Activated CD8-positive, alpha-beta memory T cell treated with anti-CD3 and anti-CD28 coated beads, Interleukin-2, amount 10 ng/mL, durations not matched to agents 7 days and 5 days (primary cell): ENCODE results near the gene LASP1NB. TPM values are rescaled to one million over a fixed set of nuclear protein-coding genes. Genes with fewer than 3 reads are reported as not detected.
A peak's percentile ranks its signal among the peaks of the same experiment; 100 is the strongest.
"Not testable (repeated sequence)": the region's sequence is repeated elsewhere in the genome, so short reads cannot be mapped to it uniquely, and the experiment has no call there.

Source experiments
- ATAC-seq: fragments of 150-1000 bp; cut with Tn5 transposase; one replicate; pipeline ENCODE4 v1.10.0; 2021; ENCODE audit warnings: moderate library complexity
- CTCF ChIA-PET: fragments of 350-600 bp; sonication (Branson Sonifier 250); formaldehyde crosslinking; loops from one replicate; lab custom pipeline; 2021; ENCODE audit warnings: antibody characterized with exemption; lab: Charles Lee
- DNase-seq: peaks from one replicate; pipeline ENCODE4 v3.0.0-alpha.2; 2020
- H3K27ac Mint-ChIP-seq: one replicate; pipeline ENCODE4 v1.8.0; 2021; ENCODE audit warnings: mild to moderate bottlenecking, mixed read lengths
- H3K27me3 Mint-ChIP-seq: one replicate; pipeline ENCODE4 v1.8.0; 2021; ENCODE audit warnings: mixed read lengths
- H3K36me3 Mint-ChIP-seq: one replicate; pipeline ENCODE4 v1.8.0; 2021; ENCODE audit warnings: mild to moderate bottlenecking, mixed read lengths
- H3K4me1 Mint-ChIP-seq: one replicate; pipeline ENCODE4 v1.8.0; 2021; ENCODE audit warnings: mixed read lengths
- H3K4me3 Mint-ChIP-seq: one replicate; pipeline ENCODE4 v1.8.0; 2021; ENCODE audit warnings: mild to moderate bottlenecking, moderate library complexity, mixed read lengths
- H3K9me3 Mint-ChIP-seq: one replicate; pipeline ENCODE4 v1.8.0; 2022; ENCODE audit warnings: low read depth, mixed read lengths
- microRNA-seq: library from miRNA; unstranded; fragments of <30 nt; microRNA quantifications from one replicate; pipeline ENCODE4 v1.2.0, GENCODE V29; 2022
- total RNA-seq, 2 experiments: library from RNA; stranded (reverse); gene quantifications; one replicate each; pipeline ENCODE4 v1.2.3, GENCODE V29; 2021

The LASP1NB gene

GRCh38 chr17:38961413-38961812 is 36.0 kb downstream of the LASP1NB start:
- Mint-ChIP-seq H3K4me3 (no peak overlapping the region), H3K27me3 (no peaks in the 10 kb centered on the region), H3K36me3 (no peaks in the 10 kb centered on the region), H3K9me3 (no peaks in the 10 kb centered on the region), H3K4me1 (peaks cover 31% of the 10 kb centered on the region), H3K27ac (no peak overlapping the region)
- ATAC-seq (no peak), DNase-seq (no peak)
- CTCF ChIA-PET, result interaction anchor here (0.7 to 1.5 kb wide), 2 partner anchors 13 to 17 kb away, joined by 3 read pairs; no protein-coding TSS in a partner anchor

DNA sequence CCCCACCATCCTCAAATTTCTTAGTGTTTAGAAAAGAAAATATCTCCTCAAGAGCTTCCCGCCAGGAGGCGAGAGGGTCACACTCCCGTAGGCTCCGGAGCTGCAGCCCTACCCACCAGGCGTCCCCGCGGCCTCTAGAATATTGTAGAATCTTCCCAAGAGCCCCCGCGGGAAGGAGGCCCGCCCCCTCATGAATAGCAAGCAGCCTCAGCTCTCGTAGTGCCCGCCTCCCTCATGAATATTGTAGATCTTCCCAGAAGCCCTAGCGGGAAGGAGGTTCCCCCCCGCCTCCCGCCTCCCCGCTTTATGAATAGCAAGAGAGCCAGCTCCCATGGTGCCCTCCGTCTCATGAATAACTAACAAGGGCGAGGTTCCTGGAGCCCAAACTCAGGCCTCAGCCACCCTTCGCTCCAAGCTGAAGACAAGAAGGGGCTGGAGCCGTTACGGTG is 41.9 kb downstream of the LASP1NB start, which contains the start of gene FBXO47:
FBXO47 (minus strand) TSS at position 114 of the 449 bp plus-strand sequence. CDS start 4,378 bp downstream, outside the sequence.
- peak; percentile 93 for DNase-seq
- H3K4me1 Mint-ChIP-seq, result peaks cover 10% of the 10 kb centered on the region
- CTCF ChIA-PET, result interaction anchor here (0.7 to 2.1 kb wide), 13 partner anchors 8 to 207 kb away, joined by 3 to 13 read pairs (median 4); partner anchors contain the start of genes LASP1NB and RPL23
- H3K9me3 Mint-ChIP-seq, result no peaks in the 10 kb centered on the region
- ATAC-seq, result peak; percentile 100
- H3K4me3 Mint-ChIP-seq, result peak within 1 kb of the TSS; percentile 68
- peak within 1 kb of the TSS; percentile 73 for H3K27ac Mint-ChIP-seq
- H3K36me3 Mint-ChIP-seq, result no peaks in the 10 kb centered on the region
- peaks cover 2% of the 10 kb centered on the region for H3K27me3 Mint-ChIP-seq

DNA sequence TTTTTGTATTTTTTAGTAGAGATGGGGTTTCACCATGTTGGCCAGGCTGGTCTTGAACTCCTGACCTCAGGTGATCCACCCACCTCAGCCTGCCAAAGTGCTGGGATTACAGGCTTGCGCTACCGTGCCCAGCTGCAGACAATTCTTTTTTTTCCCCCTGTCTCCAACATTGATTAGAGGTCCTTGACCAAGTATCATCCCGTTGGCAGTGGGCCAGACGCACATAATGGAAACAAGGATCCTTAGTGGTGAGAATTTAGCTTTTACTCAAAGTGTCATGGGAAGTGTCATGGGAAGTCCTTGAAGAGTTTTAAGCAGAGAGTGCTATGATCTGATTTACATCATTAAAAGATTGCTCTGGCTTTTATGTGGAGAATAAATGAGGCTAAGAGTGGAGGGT is 43.9 kb downstream of the LASP1NB start:
- no peak overlapping the region for H3K4me3 Mint-ChIP-seq
- peaks cover 6% of the 10 kb centered on the region for H3K27me3 Mint-ChIP-seq
- no peaks in the 10 kb centered on the region for H3K9me3 Mint-ChIP-seq
- DNase-seq (no peak), ATAC-seq (no peak)
- CTCF ChIA-PET, result no interaction called here
- peaks cover 10% of the 10 kb centered on the region for H3K4me1 Mint-ChIP-seq
- no peaks in the 10 kb centered on the region for H3K36me3 Mint-ChIP-seq
- H3K27ac Mint-ChIP-seq, result no peak overlapping the region

GRCh38 chr17:38970128-38970527 is 44.7 kb downstream of the LASP1NB start:
- no peaks in the 10 kb centered on the region for H3K36me3 Mint-ChIP-seq
- no peaks in the 10 kb centered on the region for H3K9me3 Mint-ChIP-seq
- no peak overlapping the region for H3K27ac Mint-ChIP-seq
- CTCF ChIA-PET, result interaction anchor here (1.2 kb wide), 1 partner anchor 198 kb away, joined by 3 read pairs; no protein-coding TSS in a partner anchor
- no peak for ATAC-seq
- no peak overlapping the region for H3K4me3 Mint-ChIP-seq
- H3K4me1 Mint-ChIP-seq, result peaks cover 10% of the 10 kb centered on the region
- H3K27me3 Mint-ChIP-seq, result peaks cover 6% of the 10 kb centered on the region
- no peak for DNase-seq

DNA sequence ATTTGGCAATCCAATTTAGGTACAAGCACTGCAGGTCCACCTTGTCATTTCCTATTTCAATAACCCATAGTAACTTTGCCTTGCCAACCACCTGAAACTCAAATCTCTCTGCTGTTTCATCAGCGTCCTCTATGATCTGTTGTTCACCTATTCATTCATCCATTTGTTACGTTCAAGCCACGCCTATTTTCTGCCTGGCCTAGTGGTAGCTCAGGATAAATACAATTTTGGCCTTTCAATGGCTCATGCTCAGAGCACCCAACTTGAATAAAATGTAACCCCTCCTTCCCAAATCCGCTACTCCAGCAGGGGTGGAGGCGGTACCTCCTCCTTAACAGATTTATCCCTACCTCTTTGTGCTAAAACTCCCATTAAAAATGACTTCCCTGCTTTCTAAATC is 45.4 kb downstream of the LASP1NB start:
- H3K27ac Mint-ChIP-seq, result no peak overlapping the region
- ATAC-seq, result no peak

DNA sequence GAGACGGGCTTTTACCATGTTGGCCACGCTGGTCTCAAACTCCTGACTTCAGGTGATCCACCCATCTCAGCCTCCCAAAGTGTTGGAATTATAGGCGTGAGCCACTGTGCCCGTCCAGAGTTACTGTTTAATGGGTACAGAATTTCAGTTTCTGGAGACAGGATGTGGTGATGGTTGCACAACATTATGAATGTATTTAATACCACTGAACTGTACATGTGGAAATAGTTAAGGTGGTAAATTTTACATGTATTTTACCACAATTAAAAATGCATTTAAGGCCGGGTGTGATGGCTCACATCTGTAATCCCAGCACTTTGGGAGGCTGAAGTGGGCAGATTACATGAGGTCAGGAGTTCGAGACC is 50.8 kb downstream of the LASP1NB start:
- H3K27me3 Mint-ChIP-seq, result peaks cover 12% of the 10 kb centered on the region
- DNase-seq, result peak; percentile 43
- not testable (repeated sequence) for H3K9me3 Mint-ChIP-seq, H3K4me3 Mint-ChIP-seq, H3K27ac Mint-ChIP-seq, H3K4me1 Mint-ChIP-seq, H3K36me3 Mint-ChIP-seq
- peak; percentile 80 for ATAC-seq
- CTCF ChIA-PET, result interaction anchor here (0.7 to 3.4 kb wide), 8 partner anchors 9 to 199 kb away, joined by 3 to 17 read pairs (median 4); partner anchors contain the start of genes FBXO47 and PLXDC1

More for the DNA sequence above, 45.4 kb downstream of the LASP1NB start:
- CTCF ChIA-PET, result interaction anchor here (1.2 kb wide), 1 partner anchor 197 kb away, joined by 3 read pairs; no protein-coding TSS in a partner anchor
- no peak for DNase-seq
- H3K9me3 Mint-ChIP-seq, result no peaks in the 10 kb centered on the region
- H3K4me1 Mint-ChIP-seq, result peaks cover 12% of the 10 kb centered on the region
- H3K36me3 Mint-ChIP-seq, result no peaks in the 10 kb centered on the region
- peaks cover 6% of the 10 kb centered on the region for H3K27me3 Mint-ChIP-seq
- H3K4me3 Mint-ChIP-seq, result no peak overlapping the region

- peaks cover 8% of the 10 kb centered on the region for H3K27me3 Mint-ChIP-seq
- ATAC-seq, result no peak
- H3K27ac Mint-ChIP-seq, result no peak overlapping the region
- CTCF ChIA-PET, result interaction anchor here (0.9 to 3.4 kb wide), 7 partner anchors 17 to 229 kb away, joined by 3 to 13 read pairs (median 4); partner anchors contain the start of gene PLXDC1
- no peak overlapping the region for H3K4me3 Mint-ChIP-seq
- DNase-seq, result no peak
- peaks cover 14% of the 10 kb centered on the region for H3K4me1 Mint-ChIP-seq
- H3K36me3 Mint-ChIP-seq, result no peaks in the 10 kb centered on the region
- no peaks in the 10 kb centered on the region for H3K9me3 Mint-ChIP-seq
Measured at GRCh38 chr17:38978180-38978579, 52.8 kb downstream of the LASP1NB start.

Small RNA genes within 50 kb of the gene (microRNA-seq; reads per million reads assigned to microRNA genes)
- not detected for gene MIR6779

Other genes with a start within 250 kb of the LASP1NB start
- gene MLLT6, start 220.3 kb upstream of the LASP1NB start, total RNA-seq, result 100 to 1,000 TPM; 223 to 247 TPM
- 10 to 100 TPM; 51.3 to 54.3 TPM for gene CISD3, start 195.3 kb upstream of the LASP1NB start, total RNA-seq
- 1 to 10 TPM; 2.1 to 2.5 TPM for gene PCGF2, start 177.3 kb upstream of the LASP1NB start, total RNA-seq
- gene PSMB3, start 172.9 kb upstream of the LASP1NB start, total RNA-seq, result 100 to 1,000 TPM; 246 to 303 TPM
- gene PIP4K2B, start 126.1 kb upstream of the LASP1NB start, total RNA-seq, result 10 to 100 TPM; 37.6 TPM
- gene CWC25, start 100.3 kb upstream of the LASP1NB start, total RNA-seq, result 10 to 100 TPM; 28.7 to 33.0 TPM
- 1,000 to 10,000 TPM in 1 of 2 experiments, 100 to 1,000 TPM in 1; 831 to 1,130 TPM for gene RPL23, start 71.9 kb upstream of the LASP1NB start, total RNA-seq
- gene LASP1, start 55.6 kb upstream of the LASP1NB start, total RNA-seq, result 100 to 1,000 TPM; 208 to 239 TPM
- under 1 TPM in 1 of 2 experiments, not detected in 1; 0.18 TPM for gene FBXO47, start 41.8 kb downstream of the LASP1NB start, total RNA-seq
- 1 to 10 TPM; 1.2 to 9.0 TPM for gene PLXDC1, start 226.0 kb downstream of the LASP1NB start, total RNA-seq
- under 1 TPM in 1 of 2 experiments, not detected in 1; 0.35 TPM for gene ARL5C, start 240.5 kb downstream of the LASP1NB start, total RNA-seq